ENCODE results near the gene EEA1.

Gene EEA1

DNA sequence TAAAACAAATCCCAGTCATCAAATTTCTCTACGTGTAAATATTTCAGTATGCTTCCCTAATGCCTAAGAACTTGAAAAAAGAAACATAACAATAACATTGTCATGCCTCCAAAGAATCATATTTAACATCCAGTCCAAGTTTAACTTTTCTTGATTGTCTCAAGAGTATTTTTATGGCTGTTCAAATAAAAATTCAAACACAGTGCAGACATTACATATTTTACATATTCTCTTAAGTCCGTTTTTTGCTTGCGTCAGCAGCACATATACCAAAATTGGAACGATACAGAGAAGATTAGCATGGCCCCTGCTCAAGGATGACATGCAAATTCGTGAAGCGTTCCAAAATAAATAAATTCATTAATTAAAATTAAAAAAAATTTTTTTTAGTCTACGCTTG lies 23.3 kb upstream of the EEA1 start:
- ChIA-PET CTCF (no interaction called here), POLR2A (no interaction called here)
- TF ChIP-seq, protein P1, sequence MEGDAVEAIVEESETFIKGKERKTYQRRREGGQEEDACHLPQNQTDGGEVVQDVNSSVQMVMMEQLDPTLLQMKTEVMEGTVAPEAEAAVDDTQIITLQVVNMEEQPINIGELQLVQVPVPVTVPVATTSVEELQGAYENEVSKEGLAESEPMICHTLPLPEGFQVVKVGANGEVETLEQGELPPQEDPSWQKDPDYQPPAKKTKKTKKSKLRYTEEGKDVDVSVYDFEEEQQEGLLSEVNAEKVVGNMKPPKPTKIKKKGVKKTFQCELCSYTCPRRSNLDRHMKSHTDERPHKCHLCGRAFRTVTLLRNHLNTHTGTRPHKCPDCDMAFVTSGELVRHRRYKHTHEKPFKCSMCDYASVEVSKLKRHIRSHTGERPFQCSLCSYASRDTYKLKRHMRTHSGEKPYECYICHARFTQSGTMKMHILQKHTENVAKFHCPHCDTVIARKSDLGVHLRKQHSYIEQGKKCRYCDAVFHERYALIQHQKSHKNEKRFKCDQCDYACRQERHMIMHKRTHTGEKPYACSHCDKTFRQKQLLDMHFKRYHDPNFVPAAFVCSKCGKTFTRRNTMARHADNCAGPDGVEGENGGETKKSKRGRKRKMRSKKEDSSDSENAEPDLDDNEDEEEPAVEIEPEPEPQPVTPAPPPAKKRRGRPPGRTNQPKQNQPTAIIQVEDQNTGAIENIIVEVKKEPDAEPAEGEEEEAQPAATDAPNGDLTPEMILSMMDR (IDR thresholded peaks at IDR 0.05; ENCODE audit: insufficient read depth, low read length, missing control alignments), result no peak
- no peak overlapping the region for H3K4me3 ChIP-seq (ENCODE audit: low read depth, low read length)
- DNase-seq (ENCODE audit: low read depth, low spot score), result no peak

DNA sequence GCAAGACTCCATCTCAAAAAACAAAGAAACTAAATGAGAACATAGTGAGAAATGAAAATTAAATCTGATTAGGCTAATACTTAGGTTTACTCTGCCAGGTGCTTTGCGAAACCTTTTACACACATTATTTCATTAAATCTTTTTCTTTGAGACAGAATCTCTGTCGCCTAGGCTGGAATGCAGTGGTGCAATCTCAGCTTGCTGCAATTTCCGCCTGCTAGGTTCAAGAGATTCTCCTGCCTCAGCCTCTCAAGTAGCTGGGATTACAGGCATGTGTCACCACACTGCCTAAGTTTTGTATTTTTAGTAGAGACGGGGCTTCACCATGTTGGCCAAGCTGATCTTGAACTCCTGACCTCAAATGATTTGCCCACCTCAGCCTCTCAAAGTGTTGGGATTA lies 21.9 kb upstream of the EEA1 start:
- DNase-seq (ENCODE audit: low read depth, low spot score), result no peak
- ChIA-PET CTCF (no interaction called here), POLR2A (no interaction called here)
- TF ChIP-seq, protein P1 (IDR thresholded peaks at IDR 0.05; ENCODE audit: insufficient read depth, low read length, missing control alignments), result no peak
- no peak overlapping the region for H3K4me3 ChIP-seq (ENCODE audit: low read depth, low read length)

DNA sequence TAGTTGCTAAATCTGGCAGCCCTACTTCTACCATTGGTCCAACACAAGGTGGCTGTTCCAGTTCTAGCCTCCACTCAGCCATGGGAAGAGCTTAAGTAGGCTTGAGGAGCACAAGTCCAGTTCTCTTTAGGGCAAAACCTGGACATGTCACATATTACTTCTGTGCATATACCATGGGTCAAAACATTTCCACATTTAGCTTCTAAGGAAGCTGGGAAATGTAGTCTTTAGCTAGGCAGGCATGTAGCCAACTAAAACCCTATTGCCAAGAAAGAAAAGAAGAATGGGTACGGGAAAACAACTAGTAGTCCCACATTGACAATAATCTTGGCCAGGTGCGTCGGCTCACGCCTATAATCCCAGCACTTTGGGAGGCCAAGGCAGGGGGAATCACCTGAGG lies 20.9 kb upstream of the EEA1 start:
- POLR2A ChIA-PET, result no interaction called here
- DNase-seq (ENCODE audit: low read depth, low spot score), result no peak
- CTCF ChIA-PET, result no interaction called here
- H3K4me3 ChIP-seq (ENCODE audit: low read depth, low read length), result no peak overlapping the region
- TF ChIP-seq, protein P1 (IDR thresholded peaks at IDR 0.05; ENCODE audit: insufficient read depth, low read length, missing control alignments), result no peak

DNA sequence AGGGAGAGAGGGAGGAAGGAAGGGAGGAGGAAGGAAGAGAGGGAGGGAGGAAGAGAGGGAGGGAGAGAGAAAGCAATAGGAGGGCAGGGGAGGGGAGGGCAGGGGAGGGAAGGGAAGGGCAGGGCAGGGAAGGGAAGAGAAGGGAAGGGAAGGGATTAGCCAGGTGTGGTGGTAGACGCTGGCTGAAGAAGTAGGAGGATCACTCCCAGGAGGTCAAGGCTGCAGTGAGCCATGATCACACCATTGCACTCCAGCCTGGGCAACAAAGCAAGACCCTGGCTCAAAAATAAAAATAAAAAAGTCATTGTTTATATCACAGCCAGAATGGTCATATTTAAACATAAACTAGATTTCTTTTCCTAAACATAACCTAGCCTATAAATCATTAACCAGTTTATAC lies 20.4 kb upstream of the EEA1 start:
- H3K4me3 ChIP-seq (ENCODE audit: low read depth, low read length), result no peak overlapping the region
- ChIA-PET POLR2A (no interaction called here), CTCF (no interaction called here)
- DNase-seq (ENCODE audit: low read depth, low spot score), result no peak
- TF ChIP-seq, protein P1 (IDR thresholded peaks at IDR 0.05; ENCODE audit: insufficient read depth, low read length, missing control alignments), result no peak

DNA sequence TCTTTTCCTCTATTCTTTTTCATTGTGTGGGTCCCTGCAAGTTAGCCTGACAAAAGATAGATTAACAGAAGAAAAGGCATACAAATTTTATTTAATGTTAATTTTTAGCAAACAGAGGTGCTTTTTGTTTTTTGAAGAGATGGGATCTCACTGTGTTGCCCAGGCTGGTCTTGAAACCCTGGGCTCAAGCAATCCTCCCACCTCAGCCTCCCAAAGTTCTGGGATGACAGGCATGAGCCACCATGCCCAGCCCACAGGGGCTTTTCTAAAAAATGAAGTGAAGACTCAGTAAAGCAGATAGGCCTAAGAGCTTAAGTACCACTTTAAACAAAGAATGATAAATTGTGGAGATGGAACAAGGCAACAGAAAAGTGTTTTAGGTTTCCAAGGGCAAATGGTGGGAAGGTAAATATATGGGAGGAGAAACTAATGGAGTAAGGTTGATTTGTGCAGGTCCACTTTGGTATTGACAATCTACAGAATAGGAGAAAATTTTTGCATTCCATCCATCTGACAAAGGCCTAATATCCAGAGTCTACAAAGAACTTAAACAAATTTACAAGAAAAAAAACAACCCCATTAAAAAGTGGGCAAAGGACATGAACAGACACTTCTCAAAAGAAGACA lies 18.6 kb upstream of the EEA1 start:
- TF ChIP-seq, protein P1 (IDR thresholded peaks at IDR 0.05; ENCODE audit: insufficient read depth, low read length, missing control alignments), result no peak
- H3K4me3 ChIP-seq (ENCODE audit: low read depth, low read length), result no peak overlapping the region
- CTCF ChIA-PET, result interaction anchor here (1.5 kb wide), 1 partner anchor 13 kb away, joined by 3 read pairs; no protein-coding TSS in a partner anchor
- POLR2A ChIA-PET, result no interaction called here
- DNase-seq (ENCODE audit: low read depth, low spot score), result no peak

DNA sequence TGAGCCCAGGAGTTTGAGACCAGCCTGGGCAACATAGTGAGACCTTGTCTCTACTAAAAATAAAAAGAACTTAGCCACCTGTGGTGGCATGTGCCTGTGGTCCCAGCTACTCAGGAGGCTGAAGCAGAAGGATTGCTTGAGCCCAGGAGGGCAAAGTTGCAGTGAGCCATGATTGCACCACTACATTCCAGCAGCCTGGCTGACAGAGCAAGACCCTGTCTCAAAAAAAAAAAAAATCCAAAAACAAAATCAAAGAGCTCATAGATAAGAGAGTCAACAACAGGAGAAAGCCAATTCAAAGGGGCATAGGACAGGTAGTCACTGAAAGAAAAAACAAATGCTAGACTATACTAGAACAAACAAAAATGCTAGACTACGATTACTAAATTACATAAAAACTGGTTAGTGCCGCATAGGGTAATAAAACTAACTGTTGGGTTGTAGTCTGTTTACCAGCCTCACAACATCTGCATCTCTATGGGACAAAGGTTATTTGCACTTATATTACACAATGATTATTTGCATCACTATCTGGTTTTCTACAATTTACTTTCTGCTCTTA lies 16.6 kb upstream of the EEA1 start:
- no peak overlapping the region for H3K4me3 ChIP-seq (ENCODE audit: low read depth, low read length)
- CTCF ChIA-PET, result no interaction called here
- POLR2A ChIA-PET, result no interaction called here
- TF ChIP-seq, protein P1 (IDR thresholded peaks at IDR 0.05; ENCODE audit: insufficient read depth, low read length, missing control alignments), result no peak
- DNase-seq (ENCODE audit: low read depth, low spot score), result no peak

Measured in AG04449 (cell line).